CD8-positive, alpha-beta memory T cell (primary cell): ENCODE results near the gene CNKSR2. TPM values are rescaled to one million over a fixed set of nuclear protein-coding genes. Genes with fewer than 3 reads are reported as not detected.
A peak's percentile ranks its signal among the peaks of the same experiment; 100 is the strongest.

Experiments
- CTCF ChIA-PET: fragments of 350-600 bp; sonication (Branson Sonifier 250); formaldehyde crosslinking; loops from one replicate; lab custom pipeline; 2021; ENCODE audit warnings: antibody characterized with exemption; lab: Charles Lee
- POLR2A ChIA-PET: fragments of 350-600 bp; sonication (Branson Sonifier 250); formaldehyde crosslinking; loops from one replicate; lab custom pipeline; 2021; ENCODE audit warnings: antibody characterized with exemption; lab: Charles Lee
- DNase-seq, 5 donors: peaks; one replicate each; pipeline versions ENCODE4 v3.0.0 to v3.0.0-alpha.2; 2020 to 2022; ENCODE audit warnings: mixed read lengths in 1 of 5
- H3K27ac ChIP-seq: one replicate; pipeline ENCODE4 v1.7.0; 2013; ENCODE audit warnings: low read depth, mild to moderate bottlenecking, low read length, moderate library complexity
- H3K27me3 ChIP-seq: 2 replicates; pipeline ENCODE4 v1.7.0; 2013; ENCODE audit warnings: low read length, mild to moderate bottlenecking; ENCODE audit not compliant: insufficient read depth, poor library complexity, severe bottlenecking
- H3K36me3 ChIP-seq: 2 replicates; pipeline ENCODE4 v1.7.0; 2013; ENCODE audit warnings: mild to moderate bottlenecking, low read length, moderate library complexity; ENCODE audit not compliant: insufficient read depth
- H3K4me1 ChIP-seq: 2 replicates; pipeline ENCODE4 v1.7.0; 2013; ENCODE audit warnings: mild to moderate bottlenecking, low read length, moderate library complexity; ENCODE audit not compliant: insufficient read depth
- H3K4me3 ChIP-seq: 2 replicates; pipeline ENCODE4 v1.7.0; 2013; ENCODE audit warnings: mild to moderate bottlenecking, low read length
- H3K9me3 ChIP-seq: 2 replicates; pipeline ENCODE4 v1.7.0; 2013; ENCODE audit warnings: mild to moderate bottlenecking, low read length
- H3K27ac Mint-ChIP-seq, 8 donors: one replicate each; pipeline ENCODE4 v1.8.0; 2020 to 2021; ENCODE audit warnings: mixed read lengths in 8 of 8, mild to moderate bottlenecking in 6 of 8, inconsistent platforms in 3 of 8, moderate library complexity in 3 of 8
- H3K27me3 Mint-ChIP-seq, 2 donors: one replicate each; pipeline ENCODE4 v1.8.0; 2020 to 2021; ENCODE audit warnings: mixed read lengths in 2 of 2, mild to moderate bottlenecking in 1 of 2, moderate library complexity in 1 of 2
- H3K36me3 Mint-ChIP-seq, 3 donors: one replicate each; pipeline ENCODE4 v1.8.0; 2020 to 2021; ENCODE audit warnings: mixed read lengths in 3 of 3, inconsistent platforms in 1 of 3, mild to moderate bottlenecking in 1 of 3
- H3K4me1 Mint-ChIP-seq, 3 donors: one replicate each; pipeline ENCODE4 v1.8.0; 2020 to 2021; ENCODE audit warnings: mixed read lengths in 3 of 3, inconsistent platforms in 1 of 3, mild to moderate bottlenecking in 1 of 3
- H3K4me3 Mint-ChIP-seq, 7 donors: one replicate each; pipeline ENCODE4 v1.8.0; 2020 to 2021; ENCODE audit warnings: mixed read lengths in 7 of 7, mild to moderate bottlenecking in 6 of 7, moderate library complexity in 4 of 7, inconsistent platforms in 2 of 7
- H3K9me3 Mint-ChIP-seq, 5 donors: one replicate each; pipeline ENCODE4 v1.8.0; 2020 to 2022; ENCODE audit warnings: mixed read lengths in 5 of 5, mild to moderate bottlenecking in 3 of 5, moderate library complexity in 2 of 5, inconsistent platforms in 1 of 5
- polyA plus RNA-seq: library from polyadenylated mRNA; unstranded; fragments of 300-500 nt; fragmentation: Illumina TruSeq; gene quantifications from one replicate; pipeline ENCODE4 v1.2.3, GENCODE V29; 2021
- total RNA-seq, 2 experiments: library from RNA; stranded (reverse); gene quantifications; one replicate each; pipeline ENCODE4 v1.2.3, GENCODE V29; 2021

Gene CNKSR2
- total and polyA plus RNA-seq, 3 experiments from 2014 or later: 4.1 to 5.8 (median 4.2) TPM

DNA sequence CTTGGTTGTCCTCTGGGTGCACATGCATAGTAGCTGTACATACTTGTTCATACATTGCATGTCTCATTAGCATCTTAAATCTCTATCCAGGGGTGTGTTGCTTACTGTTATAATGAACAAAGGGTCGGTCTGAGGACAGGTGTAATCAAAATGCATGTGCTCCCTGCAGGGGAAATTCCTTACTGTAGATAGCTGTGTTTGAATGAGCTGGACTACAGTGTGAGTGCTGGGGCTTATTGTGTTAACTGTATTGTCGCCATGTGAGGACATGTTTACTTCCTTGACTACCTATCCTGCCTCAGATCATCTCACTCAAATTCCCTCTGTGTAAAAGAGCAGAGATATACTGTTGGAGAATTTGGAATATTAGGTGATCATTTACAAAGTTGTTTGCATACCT lies 185.2 kb downstream of the CNKSR2 start:
- Histone ChIP-seq H3K4me3 (no peak overlapping the region), H3K27me3 (no peaks in the 10 kb centered on the region), H3K36me3 (no peaks in the 10 kb centered on the region), H3K9me3 (no peaks in the 10 kb centered on the region), H3K4me1 (no peaks in the 10 kb centered on the region), H3K27ac (no peak overlapping the region)
- DNase-seq: no peak
- Mint-ChIP-seq H3K27me3 (no peaks in the 10 kb centered on the region), H3K9me3 (peaks cover 0 to under 1% (median 0%) of the 10 kb centered on the region in 5 donors), H3K4me1 (no peaks in the 10 kb centered on the region), H3K36me3 (peaks cover 0 to 2% (median 0%) of the 10 kb centered on the region in 3 donors), H3K27ac (no peak overlapping the region), H3K4me3 (no peak overlapping the region)
- ChIA-PET POLR2A (no interaction called here), CTCF (no interaction called here)

DNA sequence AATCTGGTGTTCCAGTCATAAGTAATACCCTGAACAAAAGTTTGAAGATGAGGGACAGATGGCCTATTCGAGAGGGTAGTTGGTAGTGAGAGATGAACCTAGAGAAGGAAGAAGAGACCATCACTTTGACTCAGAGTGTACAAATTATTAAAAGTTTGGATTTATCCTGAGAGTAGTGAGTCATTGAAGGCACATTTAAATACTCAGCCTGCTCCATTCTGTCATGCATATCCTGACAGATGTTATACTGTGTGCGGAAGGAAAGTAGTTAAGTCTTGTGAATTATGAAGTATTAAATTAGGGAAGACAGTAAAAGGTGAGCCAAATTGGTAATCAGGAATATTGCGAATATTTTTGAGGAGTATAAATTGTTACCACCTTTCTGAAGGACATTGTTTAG lies 190.8 kb downstream of the CNKSR2 start:
- no peaks in the 10 kb centered on the region for H3K27me3 Mint-ChIP-seq
- no peak overlapping the region for H3K27ac ChIP-seq
- H3K4me3 ChIP-seq: no peak overlapping the region
- POLR2A ChIA-PET: no interaction called here
- no peak overlapping the region for H3K4me3 Mint-ChIP-seq
- no peaks in the 10 kb centered on the region for H3K9me3 ChIP-seq
- no peaks in the 10 kb centered on the region for H3K9me3 Mint-ChIP-seq
- no peaks in the 10 kb centered on the region for H3K4me1 Mint-ChIP-seq
- H3K36me3 Mint-ChIP-seq: peaks cover 0 to 2% (median 1%) of the 10 kb centered on the region in 3 donors
- H3K4me1 ChIP-seq: no peaks in the 10 kb centered on the region
- no peak for DNase-seq
- no peaks in the 10 kb centered on the region for H3K27me3 ChIP-seq
- CTCF ChIA-PET: no interaction called here
- no peak overlapping the region for H3K27ac Mint-ChIP-seq
- no peaks in the 10 kb centered on the region for H3K36me3 ChIP-seq

DNA sequence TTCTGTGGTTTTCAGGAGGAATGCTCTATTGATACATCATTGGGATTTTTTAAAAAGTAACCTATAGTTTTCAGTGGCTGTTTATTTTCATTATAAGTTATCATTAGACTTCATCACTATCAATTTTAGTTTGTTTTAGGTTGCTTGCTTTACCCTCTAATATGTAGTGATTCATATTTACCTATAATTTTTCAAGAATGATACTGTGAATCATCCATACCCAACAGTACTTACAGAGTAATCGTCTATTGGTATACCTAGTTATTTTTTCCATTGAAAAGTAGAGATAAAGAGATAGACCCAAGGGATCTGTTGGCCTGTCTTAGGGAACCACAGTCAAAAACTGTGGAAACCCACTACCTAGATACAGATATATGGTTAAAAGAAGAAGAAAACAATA lies 200.6 kb downstream of the CNKSR2 start:
- H3K27ac Mint-ChIP-seq: no peak overlapping the region

DNA sequence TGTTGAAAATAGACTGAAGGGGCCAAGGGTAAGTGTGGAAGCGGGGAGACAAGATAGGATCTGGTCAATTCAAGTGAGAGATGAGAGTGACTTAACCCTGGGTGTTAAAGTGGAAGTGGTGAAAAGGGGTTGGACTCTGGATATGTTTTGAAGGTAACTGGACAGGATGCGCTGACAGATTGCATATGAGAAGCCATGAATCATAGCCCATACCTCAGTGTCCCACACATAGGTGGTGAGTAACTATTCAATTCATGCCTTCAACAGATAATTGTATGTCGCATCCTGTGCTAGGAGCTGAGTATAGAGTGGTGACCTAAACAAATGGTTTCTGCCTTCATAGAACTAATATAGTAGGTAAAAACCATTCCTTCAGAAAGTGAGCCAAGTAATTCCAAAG lies 207.3 kb downstream of the CNKSR2 start:
- Histone ChIP-seq H3K27ac (no peak overlapping the region), H3K4me1 (no peaks in the 10 kb centered on the region), H3K9me3 (no peaks in the 10 kb centered on the region), H3K27me3 (no peaks in the 10 kb centered on the region), H3K36me3 (no peaks in the 10 kb centered on the region), H3K4me3 (no peak overlapping the region)
- Mint-ChIP-seq H3K4me1 (no peaks in the 10 kb centered on the region), H3K27me3 (peaks cover 0 to 1% of the 10 kb centered on the region in 2 donors), H3K9me3 (no peaks in the 10 kb centered on the region), H3K27ac (no peak overlapping the region), H3K4me3 (no peak overlapping the region), H3K36me3 (peaks cover 0 to 3% (median 0%) of the 10 kb centered on the region in 3 donors)
- CTCF ChIA-PET: no interaction called here
- POLR2A ChIA-PET: no interaction called here
- DNase-seq: no peak

More for the DNA sequence above, 200.6 kb downstream of the CNKSR2 start:
- Histone ChIP-seq H3K4me1 (no peaks in the 10 kb centered on the region), H3K9me3 (no peaks in the 10 kb centered on the region), H3K36me3 (no peaks in the 10 kb centered on the region), H3K27ac (no peak overlapping the region), H3K4me3 (no peak overlapping the region), H3K27me3 (no peaks in the 10 kb centered on the region)
- Mint-ChIP-seq H3K4me3 (no peak overlapping the region), H3K4me1 (no peaks in the 10 kb centered on the region), H3K27me3 (peaks cover 0 to 4% of the 10 kb centered on the region in 2 donors), H3K9me3 (peaks cover 0 to 8% (median 5%) of the 10 kb centered on the region in 5 donors), H3K36me3 (peaks cover 0 to 6% (median 4%) of the 10 kb centered on the region in 3 donors)
- POLR2A ChIA-PET: no interaction called here
- CTCF ChIA-PET: no interaction called here
- no peak for DNase-seq

DNA sequence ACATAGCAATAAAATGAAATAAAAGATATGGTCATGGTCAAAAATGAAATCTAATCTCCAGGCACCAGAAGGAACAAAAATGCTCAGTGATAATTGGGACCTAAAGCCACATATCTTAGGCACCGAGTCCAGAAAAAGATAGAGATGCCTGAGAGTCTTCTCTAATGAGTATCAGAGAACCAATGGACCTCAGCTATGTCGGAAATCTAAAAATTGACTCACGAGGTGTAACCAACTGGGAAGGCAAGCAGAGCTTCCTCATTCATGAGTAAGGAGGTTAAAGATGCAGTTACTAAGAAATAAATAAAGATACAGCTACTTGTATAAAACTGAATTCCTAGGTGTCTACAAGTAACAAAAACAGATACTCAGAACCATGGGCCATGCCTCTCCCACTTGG lies 211.8 kb downstream of the CNKSR2 start:
- peaks cover 0 to 7% (median 0%) of the 10 kb centered on the region in 5 donors for H3K9me3 Mint-ChIP-seq
- H3K4me3 Mint-ChIP-seq: no peak overlapping the region
- ChIA-PET POLR2A (no interaction called here), CTCF (no interaction called here)
- H3K27ac Mint-ChIP-seq: no peak overlapping the region
- no peak overlapping the region for H3K27ac ChIP-seq
- no peaks in the 10 kb centered on the region for H3K9me3 ChIP-seq
- peaks cover 0 to 6% (median 0%) of the 10 kb centered on the region in 3 donors for H3K36me3 Mint-ChIP-seq
- H3K4me3 ChIP-seq: no peak overlapping the region
- no peaks in the 10 kb centered on the region for H3K36me3 ChIP-seq
- peaks cover 10% of the 10 kb centered on the region for H3K4me1 ChIP-seq
- peaks cover 0 to 1% of the 10 kb centered on the region in 2 donors for H3K27me3 Mint-ChIP-seq
- DNase-seq: no peak
- no peaks in the 10 kb centered on the region for H3K27me3 ChIP-seq
- no peaks in the 10 kb centered on the region for H3K4me1 Mint-ChIP-seq

DNA sequence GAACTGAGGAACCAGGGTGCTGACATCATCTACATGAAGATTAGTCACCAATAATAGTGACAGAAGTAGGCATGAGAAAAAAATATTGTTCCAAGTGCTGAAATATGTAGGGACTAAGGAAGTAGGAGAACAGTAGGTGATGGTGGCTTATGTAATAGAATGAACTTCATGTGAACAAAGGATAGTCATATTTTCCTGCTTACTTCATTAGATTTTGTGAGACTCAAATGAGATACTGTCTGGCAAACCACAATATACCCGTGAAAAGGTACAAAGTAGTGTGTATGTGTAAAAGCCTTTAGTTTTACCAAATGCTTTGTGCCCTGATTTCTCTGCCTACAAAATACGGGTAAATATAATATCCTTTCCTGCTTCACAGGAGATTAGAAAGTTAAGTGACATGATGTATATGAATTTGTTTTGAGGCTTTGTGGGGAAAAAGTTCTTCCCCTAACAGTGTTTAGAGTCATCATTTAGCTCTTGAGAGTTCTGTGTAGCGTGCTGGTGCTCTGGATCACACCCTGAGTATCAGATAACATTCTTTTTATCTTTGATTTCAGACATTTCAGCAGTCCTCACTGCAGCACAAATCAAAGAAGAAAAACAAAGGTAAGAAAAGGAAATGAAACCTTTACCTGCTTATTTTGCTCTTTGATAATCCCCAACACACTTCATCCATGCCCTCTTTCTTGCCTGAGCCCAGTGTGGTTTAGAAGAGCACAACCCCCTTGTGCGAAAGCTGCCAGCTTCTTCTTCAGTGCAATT lies 216.0 kb downstream of the CNKSR2 start:
- Histone ChIP-seq H3K9me3 (no peaks in the 10 kb centered on the region), H3K27ac (no peak overlapping the region), H3K4me1 (peaks cover 10% of the 10 kb centered on the region), H3K4me3 (no peak overlapping the region), H3K27me3 (no peaks in the 10 kb centered on the region), H3K36me3 (no peaks in the 10 kb centered on the region)
- peaks cover 0 to 7% (median 0%) of the 10 kb centered on the region in 5 donors for H3K9me3 Mint-ChIP-seq
- ChIA-PET POLR2A (no interaction called here), CTCF (no interaction called here)
- DNase-seq: peak in 1 of 5 donors; percentile 45
- peaks cover 0 to 4% (median 0%) of the 10 kb centered on the region in 3 donors for H3K36me3 Mint-ChIP-seq
- no peaks in the 10 kb centered on the region for H3K27me3 Mint-ChIP-seq
- H3K4me3 Mint-ChIP-seq: peak overlapping the region in 1 of 7 donors; percentile 14
- H3K4me1 Mint-ChIP-seq: no peaks in the 10 kb centered on the region
- H3K27ac Mint-ChIP-seq: peak overlapping the region in 1 of 8 donors; percentile 12

DNA sequence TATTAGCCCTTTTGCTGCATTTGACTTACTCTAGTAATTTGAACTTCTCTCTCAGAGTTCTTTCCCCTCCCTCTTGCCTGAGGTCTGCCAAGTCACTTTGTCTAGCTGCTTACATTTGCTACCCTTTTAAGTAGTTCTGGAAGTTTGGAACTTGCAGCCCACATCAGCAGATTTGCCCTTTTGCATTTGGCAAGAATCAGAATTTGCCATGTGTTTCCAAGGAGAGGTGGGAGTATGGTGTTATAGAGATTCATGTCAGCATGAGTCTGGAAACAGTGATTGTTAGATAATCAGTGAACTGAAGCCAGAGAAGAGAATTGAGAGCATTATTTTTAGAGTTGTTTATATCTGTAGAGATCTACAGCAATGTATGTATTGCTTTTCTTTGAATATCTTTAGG lies 231.8 kb downstream of the CNKSR2 start:
- H3K4me3 Mint-ChIP-seq: no peak overlapping the region
- CTCF ChIA-PET: no interaction called here
- H3K27ac Mint-ChIP-seq: no peak overlapping the region

DNA sequence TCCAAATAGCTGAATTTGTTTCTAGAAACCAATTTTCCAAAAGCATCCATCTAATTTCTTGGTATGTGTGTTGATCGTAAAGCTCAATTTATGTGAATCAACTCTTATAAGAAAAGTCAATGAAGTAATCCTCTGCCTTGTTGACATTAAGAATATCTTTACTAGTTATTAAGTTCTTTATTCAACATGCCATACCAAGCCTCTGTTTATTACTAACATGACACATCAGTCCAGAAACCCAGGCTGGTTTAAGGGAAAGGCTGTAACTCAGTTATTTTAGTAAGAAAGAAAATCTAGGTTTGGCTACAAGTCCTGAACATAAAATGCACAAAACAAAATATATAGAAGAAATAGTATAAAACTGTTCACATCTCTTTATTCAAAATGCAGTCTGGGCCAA lies 235.9 kb downstream of the CNKSR2 start:
- CTCF ChIA-PET: no interaction called here
- peaks cover 0 to 2% of the 10 kb centered on the region in 2 donors for H3K27me3 Mint-ChIP-seq
- H3K9me3 Mint-ChIP-seq: no peaks in the 10 kb centered on the region
- H3K4me1 Mint-ChIP-seq: no peaks in the 10 kb centered on the region
- POLR2A ChIA-PET: no interaction called here
- no peak overlapping the region for H3K4me3 ChIP-seq
- H3K9me3 ChIP-seq: no peaks in the 10 kb centered on the region
- no peak for DNase-seq
- no peaks in the 10 kb centered on the region for H3K4me1 ChIP-seq
- H3K27ac ChIP-seq: no peak overlapping the region
- H3K27me3 ChIP-seq: no peaks in the 10 kb centered on the region
- H3K4me3 Mint-ChIP-seq: no peak overlapping the region
- H3K27ac Mint-ChIP-seq: no peak overlapping the region
- H3K36me3 Mint-ChIP-seq: peaks cover 0 to 7% (median 3%) of the 10 kb centered on the region in 3 donors
- H3K36me3 ChIP-seq: no peaks in the 10 kb centered on the region

More for the DNA sequence above, 231.8 kb downstream of the CNKSR2 start:
- DNase-seq: no peak
- H3K4me1 ChIP-seq: no peaks in the 10 kb centered on the region
- Mint-ChIP-seq H3K36me3 (peaks cover 0 to 7% (median 3%) of the 10 kb centered on the region in 3 donors), H3K4me1 (no peaks in the 10 kb centered on the region), H3K27me3 (peaks cover 0 to 2% of the 10 kb centered on the region in 2 donors), H3K9me3 (peaks cover 0 to 2% (median 0%) of the 10 kb centered on the region in 5 donors)
- H3K36me3 ChIP-seq: no peaks in the 10 kb centered on the region
- H3K27ac ChIP-seq: no peak overlapping the region
- H3K27me3 ChIP-seq: no peaks in the 10 kb centered on the region
- H3K4me3 ChIP-seq: no peak overlapping the region
- POLR2A ChIA-PET: no interaction called here
- no peaks in the 10 kb centered on the region for H3K9me3 ChIP-seq
